Measurements from ENCODE around the gene ICE1.
"Not testable (repeated sequence)": the region's sequence is repeated elsewhere in the genome, so short reads cannot be mapped to it uniquely, and the experiment has no call there.

The ICE1 gene, protein sequence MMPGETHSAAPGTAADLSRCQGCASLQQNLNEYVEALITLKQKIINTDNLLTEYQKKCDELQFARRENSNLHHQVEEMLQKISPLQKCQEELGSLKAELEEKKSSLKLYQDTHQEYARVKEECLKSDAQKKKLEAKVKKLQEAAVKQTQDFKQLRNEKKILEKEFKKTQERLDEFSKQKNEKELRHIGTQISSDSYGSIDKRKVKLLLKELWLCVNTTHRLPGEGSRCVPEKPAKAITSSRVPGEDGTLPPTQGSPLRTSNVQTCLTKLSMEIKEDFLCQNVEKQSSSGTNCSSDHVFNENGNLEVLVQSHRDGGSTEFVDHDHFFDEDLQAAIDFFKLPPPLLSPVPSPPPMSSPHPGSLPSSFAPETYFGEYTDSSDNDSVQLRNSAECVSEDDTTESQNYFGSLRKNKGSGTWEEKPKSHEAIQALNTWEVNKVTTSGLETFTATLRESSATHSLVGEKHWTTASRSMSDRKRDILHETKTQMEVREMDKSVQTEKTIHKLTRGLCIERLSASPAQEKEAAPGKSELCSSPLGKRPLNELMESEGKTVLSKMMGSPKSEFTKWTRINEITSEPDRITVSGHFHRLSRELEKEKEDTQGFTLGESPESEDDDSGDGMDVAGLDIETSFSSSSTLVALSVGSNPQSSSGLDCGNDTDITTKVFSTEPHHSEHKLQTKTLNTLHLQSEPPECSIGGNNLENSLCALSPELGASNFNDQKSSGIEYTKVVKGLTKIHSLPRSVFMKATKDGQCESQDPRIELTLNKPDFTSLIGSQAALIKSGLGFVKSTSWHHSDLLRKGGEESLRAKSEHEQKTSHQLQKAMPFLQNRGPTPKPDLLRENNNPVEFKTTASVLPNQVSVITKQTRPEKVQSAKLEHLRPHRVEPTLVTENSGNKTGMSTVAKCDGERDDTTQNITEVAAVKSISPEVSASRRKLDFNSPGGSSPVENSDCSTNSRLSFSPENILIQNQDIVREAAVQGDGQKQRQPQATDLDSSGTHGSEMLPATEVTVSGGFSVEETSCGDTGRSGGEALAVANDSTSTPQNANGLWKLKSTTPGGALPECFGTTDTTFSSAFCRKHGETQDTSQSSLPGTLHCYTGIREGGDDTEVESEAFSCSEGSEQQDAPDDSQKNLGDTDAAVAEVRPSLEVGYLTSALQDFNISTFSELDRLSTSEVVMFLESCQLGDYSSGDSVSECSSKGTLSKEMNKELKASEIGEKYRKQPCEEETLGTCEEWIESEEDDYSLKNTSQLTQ (N-terminal part only)

DNA sequence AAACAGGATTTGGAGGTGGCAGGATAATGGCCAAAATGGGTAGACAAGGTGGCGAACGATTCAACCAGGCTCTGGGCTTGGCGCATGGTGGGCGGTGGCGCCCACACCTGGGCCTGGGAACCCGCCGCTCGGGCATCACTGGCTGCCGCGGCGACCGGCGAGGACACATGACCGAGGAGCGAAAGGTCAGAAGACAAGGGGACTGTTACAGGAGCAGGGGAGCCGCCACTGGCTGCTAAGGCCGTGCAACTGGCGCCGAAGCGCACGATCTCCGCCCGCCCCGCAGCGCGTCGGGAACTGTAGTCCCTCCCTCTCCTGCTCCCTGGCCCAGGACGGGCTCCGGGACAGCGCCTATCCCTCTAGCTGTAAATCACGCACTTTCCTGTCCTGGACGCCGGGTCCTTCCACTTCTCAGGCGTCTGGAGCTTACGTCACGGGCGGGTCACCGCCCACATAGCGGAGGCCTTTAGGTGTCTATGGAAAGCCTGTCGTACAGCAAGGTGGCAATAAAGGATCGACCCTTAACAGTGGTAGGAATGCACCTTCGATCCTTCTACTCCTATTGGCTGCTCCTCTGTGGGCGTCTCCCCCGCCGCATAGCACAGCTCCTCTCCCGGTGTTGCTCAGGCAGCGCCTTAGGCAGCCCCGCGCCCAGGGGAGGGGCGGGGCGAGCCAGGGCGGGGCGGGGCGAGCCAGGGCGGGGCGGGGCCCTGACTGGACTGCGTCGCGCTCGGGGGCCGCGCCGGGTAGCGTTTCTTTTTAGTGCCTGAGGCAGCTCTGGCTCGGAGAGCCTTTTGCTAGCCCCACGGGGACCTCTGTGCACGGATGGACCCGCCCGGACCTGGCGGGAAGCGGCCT, at the start of gene ICE1:
Gene ICE1, plus strand, starts transcription at position 717 of the 858 bp plus-strand sequence. CDS start 239 bp downstream, outside the sequence.
- DNase-seq (ENCODE audit: low read depth in 3 of 3): peak; percentile 89 to 91 (median 90)

DNA sequence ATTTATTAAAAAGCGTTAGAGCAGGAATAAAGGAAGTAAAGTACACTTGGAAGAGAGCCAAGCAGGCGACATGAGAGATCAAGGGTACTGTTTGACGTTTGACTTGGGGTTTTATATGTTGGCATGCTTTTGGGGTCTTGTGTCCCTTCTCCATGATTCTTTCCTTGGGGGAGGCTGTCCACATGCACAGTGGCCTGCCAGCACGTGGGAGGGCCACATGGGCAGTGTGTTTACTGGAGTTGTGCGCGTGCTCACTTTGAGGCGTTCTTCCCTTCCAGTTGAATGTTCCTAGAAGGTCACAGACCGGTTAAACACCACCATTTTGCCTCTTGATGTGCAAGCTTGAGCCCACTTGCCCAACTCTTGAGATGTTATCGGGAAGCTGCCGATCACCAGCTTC, 49.5 kb upstream of the ICE1 start:
- DNase-seq (ENCODE audit: low read depth in 3 of 3): no peak

DNA sequence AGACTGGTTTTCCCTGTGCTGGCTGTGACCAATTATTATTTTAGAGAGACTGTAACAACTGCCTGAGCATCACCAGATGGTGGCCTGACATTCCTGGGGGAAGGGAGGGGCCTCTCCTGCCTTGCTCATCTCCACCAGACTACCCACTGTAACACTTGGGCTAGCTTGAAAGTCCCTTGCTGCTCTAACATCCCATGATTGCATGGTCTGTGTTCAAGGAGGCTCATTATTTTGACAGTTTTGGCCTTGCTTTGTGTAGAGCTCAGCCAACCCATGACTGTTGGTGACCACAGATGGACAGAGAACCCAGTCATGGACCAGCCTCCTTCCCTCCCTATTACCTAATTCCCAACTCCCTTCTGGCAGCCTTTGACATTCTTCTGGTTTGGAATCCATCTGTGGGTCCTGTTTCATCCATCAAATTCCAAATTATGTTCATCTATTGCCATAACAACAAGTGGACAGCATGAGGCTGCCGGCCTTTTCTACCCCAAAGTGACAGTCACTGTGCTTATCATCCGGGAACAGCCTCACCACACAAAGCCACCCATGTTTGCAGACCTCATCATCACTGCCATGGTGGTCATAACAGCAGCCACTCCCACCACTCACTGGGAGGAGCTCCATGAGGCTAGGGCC, 49.0 kb upstream of the ICE1 start:
- DNase-seq (ENCODE audit: low read depth in 3 of 3): no peak

DNA sequence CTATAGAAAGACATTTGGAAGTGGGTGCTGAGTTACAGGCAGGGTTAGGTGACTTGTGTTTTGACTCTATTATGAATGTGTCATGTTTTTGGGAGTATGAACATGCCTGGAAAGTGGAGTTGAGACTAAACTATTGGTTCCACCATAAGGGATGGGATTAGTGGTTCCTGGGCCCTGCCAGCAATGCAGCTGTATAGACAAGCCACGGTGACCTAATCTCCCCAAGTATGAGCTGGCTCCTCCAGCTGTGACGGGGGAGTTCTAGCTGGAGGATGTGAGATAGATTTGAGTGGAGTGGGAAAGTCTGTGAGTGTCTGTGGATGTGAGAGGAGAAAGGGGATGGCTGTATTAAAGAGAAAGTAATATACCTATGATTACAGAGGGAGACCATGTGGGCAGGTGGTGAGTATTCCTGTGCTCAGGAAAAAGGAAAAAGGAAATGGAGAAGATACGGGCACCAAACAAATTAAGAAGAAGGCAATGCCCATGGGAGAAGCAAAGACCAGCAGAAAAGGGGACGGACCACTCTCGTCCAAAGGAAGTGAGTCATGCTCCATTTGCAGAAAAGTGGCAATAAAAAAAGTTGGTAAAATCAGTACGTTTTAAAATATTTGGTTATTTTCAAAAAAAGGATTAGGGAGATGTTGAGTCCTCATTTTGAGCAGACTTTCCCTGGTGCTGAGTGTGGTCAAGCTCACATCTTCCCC, 48.3 kb upstream of the ICE1 start:
- DNase-seq (ENCODE audit: low read depth in 3 of 3): no peak

DNA sequence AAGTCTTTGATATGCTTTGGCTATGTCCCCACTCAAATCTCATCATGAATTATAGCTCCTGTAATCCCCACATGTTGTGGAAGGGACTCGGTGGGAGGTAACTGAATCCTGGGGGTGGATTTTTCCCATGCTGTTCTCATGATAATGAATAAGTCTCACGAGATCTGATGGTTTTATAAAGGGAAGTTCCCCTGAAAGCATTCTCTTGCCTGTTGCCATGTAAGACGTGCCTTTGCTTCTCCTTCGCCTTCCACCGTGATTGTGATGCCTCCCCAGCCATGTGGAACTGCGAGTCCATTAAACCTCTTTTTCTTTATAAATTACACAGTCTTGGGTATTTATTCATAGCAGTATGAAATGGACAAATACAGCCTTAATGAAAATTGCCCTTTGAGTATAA, 44.7 kb upstream of the ICE1 start:
- DNase-seq (ENCODE audit: low read depth in 3 of 3): no peak

DNA sequence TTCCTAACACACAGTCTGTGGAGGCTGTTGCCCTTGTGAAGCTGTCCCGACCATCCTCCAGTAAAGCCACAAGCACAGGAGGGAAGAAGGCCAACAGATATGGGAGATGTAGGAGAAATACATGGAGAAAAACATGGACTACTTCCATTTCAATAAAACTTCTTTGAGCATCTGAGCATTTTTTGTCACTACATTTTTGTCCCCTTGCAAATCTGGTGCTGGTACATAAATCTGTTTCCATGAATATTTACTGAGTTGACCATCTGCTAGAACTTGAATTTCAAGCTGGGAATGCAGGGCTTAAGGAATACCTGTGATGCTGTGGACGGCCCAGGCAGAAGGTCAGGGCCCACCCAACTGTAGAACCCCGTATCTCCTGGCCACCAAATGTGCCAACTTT, 43.9 kb upstream of the ICE1 start:
- DNase-seq (ENCODE audit: low read depth in 3 of 3): no peak

- DNase-seq (ENCODE audit: low read depth in 3 of 3): no peak
These were observed 42.2 kb upstream of the ICE1 start for GRCh38 chr5:5380298-5380697.

GRCh38 chr5:5381310-5381913, 41.1 kb upstream of the ICE1 start:
- DNase-seq (ENCODE audit: low read depth in 3 of 3): no peak

- DNase-seq (ENCODE audit: low read depth in 3 of 3): no peak
These were observed 39.0 kb upstream of the ICE1 start for GRCh38 chr5:5383461-5383860.

DNA sequence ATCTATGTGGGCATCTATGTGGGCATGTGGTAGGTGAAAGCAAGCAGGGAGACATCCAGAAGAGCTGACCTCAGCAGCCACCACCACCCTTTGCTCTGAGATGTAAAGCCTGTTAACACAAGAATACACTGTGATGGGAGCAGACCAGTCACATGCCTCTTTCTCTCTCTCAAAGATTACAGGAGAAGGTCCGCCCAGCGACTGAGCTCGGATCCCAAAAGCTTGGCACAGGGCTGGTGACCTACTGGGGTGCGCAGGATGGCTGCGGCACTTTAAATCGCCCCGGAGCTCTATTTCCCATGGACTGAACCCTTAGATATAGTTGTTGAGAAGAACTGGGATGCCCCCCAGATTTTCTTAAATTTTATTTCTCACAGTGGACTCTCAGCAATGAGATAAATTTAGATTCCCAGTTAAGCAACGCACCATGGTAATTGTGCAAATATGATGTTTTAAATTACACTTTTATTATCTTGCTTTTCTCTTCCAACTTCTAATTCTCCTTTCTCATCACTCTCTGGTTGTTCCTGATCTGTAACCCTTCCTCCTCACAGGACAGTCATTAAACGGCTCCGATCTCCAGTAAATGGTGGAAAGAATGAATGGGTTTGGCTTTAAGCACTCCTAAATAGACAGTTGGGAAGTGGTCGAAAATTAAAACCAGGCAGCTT, 37.7 kb upstream of the ICE1 start:
- no peak for DNase-seq (ENCODE audit: low read depth in 3 of 3)

DNA sequence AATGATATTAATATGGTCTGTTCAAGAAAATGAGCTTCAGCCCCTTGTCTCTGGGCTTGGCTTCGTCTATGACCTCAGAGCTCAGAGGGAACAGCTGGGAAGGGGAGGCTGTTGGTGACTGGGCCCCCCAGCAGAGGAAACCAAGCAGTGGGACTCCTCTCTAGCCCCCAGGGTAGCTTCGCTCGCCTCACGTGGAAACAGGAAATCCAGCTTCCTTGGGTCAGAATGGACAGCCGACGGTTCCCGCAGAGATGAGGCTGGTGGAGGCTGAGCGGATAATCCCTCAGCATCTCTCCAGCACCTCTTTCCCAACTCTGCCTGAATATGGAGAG, 37.2 kb upstream of the ICE1 start:
- DNase-seq (ENCODE audit: low read depth in 3 of 3): no peak

- DNase-seq (ENCODE audit: low read depth in 3 of 3): no peak
These were observed 36.1 kb upstream of the ICE1 start for GRCh38 chr5:5386329-5386728.

GRCh38 chr5:5387192-5387591, 35.3 kb upstream of the ICE1 start:
- no peak for DNase-seq (ENCODE audit: low read depth in 3 of 3)

DNA sequence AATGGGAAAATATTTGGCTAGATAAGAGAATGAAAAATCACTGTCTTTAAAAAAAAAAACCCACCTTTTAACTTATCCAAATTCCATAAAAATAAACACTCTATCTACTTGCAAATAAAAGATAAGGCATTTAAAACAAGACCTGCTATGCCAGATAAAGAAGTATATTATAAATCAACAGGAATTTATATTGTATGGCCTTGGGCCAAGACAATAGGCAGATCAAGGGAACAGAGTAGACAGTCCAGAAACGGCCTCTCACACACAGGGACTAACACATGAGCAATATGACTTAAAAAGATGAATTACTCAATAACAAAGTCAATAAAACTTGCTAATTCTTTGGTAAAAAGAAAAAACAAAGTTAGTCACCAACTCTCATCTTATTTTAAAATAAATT, 34.7 kb upstream of the ICE1 start:
- no peak for DNase-seq (ENCODE audit: low read depth in 3 of 3)

DNA sequence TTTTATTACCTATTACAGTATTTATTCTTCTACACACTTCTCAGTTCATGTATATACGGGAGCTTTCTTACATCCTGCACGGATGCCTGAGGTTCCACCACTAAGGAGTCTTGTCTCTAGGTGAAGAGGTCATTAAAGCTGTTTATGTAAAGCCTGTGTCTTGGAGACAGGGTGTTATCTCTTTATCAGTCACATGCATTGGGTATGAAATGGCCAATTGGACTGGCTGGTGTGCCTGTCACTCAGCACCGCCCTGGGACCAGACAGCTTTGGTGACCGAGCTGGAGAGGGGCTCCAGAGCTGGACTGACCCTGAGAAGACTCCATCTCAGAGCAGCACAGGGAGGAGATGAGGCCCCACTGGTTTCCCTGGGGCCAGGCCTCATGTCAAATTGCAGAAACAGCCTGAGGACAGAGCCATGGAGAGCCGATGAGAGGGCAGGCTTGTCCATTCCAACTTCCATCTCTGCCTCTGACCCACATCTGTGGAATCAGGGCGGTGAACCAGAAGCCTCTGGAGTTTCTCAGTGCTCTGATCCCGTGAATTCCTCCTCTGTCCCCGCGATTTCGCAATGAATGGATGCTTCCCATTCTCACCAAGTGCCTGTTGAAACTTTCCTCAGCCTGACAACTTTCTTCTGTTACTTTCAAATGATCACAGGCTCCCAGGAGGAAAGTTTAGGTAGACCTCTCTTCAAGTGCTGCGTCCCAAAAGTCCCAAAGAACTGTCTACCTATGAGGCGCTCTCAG, 32.2 kb upstream of the ICE1 start:
- not testable (repeated sequence) for DNase-seq (ENCODE audit: low read depth in 3 of 3)

GRCh38 chr5:5392504-5392903, 30.0 kb upstream of the ICE1 start:
- not testable (repeated sequence) for DNase-seq (ENCODE audit: low read depth in 3 of 3)

GRCh38 chr5:5394384-5394986, 28.0 kb upstream of the ICE1 start:
- DNase-seq (ENCODE audit: low read depth in 3 of 3): not testable (repeated sequence)

DNA sequence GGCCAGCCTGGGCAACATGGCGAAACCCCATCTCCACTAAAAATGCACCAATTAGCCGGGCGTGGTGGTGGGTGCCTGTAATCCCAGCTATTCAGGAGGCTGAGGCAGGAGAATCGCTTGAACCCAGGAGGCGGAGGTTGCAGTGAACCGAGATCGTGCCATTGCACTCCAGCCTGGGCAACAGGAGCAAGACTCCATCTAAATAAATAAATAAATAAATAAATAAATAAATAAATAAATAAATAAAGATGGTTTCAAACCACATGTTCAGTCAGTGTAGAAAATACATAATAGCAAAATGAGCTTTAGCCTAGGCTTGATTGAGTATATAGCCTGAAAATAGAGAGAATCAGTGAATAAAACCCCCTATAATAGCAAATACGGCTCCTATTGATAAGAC, 27.4 kb upstream of the ICE1 start:
- DNase-seq (ENCODE audit: low read depth in 3 of 3): not testable (repeated sequence)

Data from stimulated activated CD4-positive, alpha-beta T cell treated with anti-CD3 and anti-CD28 coated beads, TNF-alpha, amount 100 ng/mL, for 24 hours (primary cell).